Globus pallidus (tissue), 1 donor: ENCODE results near the gene UTP4.

Experiments
- DNase-seq: peaks from one replicate; pipeline ENCODE4 v3.0.0-alpha.2; 2015; ENCODE audit warnings: low spot score

The UTP4 gene

DNA sequence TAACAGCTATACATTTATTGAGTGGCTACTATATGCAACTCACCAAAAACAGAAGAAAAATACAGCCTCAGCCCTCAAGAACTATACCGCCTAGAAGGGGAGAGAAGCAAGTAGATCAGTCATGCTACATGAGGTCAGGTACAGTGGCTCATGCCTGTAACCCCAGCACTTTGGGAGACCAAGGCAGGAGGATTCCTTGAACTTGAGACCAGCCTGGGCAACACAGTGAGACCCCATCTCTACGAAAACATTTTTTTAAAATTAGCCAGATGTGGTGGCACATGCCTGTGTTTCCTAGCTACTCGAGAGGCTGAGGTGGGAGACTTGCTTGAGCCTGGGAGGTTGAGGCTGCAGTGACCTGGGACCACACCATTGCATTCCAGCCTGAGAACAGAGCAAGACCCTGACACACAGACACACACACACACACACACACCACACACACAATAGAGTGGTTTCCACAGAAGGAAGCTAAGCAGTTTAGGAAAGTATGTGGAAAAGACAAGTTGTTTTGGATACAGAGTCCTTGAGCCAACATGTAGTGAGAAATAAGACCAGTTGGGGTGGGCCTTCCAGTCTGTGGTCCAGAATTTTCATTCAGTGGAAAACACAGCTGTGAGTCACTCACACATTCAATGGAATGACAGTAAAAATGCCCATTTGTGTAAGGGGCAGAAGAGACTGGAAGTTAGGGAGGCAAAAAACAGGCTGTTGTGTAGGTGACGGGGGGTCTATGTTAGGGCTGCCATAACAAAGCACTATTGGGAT is 43.8 kb downstream of the UTP4 start:
- no peak for DNase-seq

DNA sequence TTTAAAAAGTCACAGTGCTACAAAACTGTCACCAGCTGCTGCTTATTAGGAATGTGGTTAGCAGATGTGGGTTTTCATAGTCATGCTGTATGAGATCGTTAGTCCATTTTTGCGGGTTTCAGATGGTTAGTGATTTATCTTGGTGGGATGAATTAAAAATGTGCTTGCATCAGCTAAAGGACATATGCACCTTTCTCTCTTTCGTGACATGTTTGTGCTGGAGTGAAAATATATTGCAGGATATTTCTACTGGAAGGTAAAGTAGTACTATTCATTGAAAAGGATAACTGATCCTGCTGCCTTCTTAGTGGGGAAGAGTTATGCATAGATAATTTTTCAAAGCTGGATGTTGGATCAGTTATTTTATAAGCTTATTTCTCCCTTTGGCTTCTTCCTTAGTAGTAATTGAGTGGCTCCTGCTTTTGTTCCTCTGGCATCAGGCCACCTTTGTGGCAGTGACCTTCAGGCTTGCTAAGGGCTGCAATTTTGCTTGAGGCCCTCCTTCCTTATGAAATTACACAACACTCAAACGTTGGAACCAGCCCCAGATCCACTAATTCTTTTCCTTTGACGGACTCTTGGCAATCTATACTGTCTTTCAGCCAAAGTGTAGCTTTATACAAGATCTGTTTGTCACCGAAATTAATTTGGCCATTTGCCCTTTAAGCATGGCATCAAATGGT is 47.0 kb downstream of the UTP4 start:
- peak; percentile 26 for DNase-seq

- no peak for DNase-seq
These were observed 47.5 kb downstream of the UTP4 start for GRCh38 chr16:69180011-69180338.

DNA sequence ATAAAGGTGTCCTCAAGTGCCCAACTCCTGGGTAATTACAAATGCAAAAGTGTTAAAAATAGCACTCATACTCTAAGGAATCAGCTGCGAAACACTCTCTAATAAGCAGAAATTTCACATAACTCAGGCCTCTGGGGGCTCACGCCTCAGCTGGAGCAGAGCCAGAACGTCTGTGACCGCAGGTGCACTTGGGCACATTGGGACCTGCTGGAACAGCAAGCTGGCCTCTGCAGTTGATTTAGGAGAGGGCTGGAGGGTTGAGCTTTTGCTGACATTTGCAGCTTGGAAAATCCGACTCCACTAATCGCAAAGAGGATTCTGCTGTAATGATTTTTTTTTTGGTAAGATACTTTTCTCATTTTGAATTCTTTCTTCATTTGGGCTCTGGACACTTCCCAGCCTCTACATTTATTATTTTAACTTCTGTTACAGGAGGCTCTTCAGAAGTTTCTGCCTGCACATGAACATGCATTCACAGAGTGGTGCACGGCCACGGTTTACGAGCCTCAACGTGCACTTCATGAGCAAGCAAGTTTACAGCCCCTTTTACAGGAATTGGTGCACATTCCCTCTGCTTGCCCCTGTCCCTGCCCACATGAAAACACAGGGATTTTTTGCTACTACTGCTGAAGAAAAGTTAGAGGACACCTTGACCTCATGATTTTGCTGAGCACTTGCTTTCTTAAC is 50.4 kb downstream of the UTP4 start:
- DNase-seq: no peak

DNA sequence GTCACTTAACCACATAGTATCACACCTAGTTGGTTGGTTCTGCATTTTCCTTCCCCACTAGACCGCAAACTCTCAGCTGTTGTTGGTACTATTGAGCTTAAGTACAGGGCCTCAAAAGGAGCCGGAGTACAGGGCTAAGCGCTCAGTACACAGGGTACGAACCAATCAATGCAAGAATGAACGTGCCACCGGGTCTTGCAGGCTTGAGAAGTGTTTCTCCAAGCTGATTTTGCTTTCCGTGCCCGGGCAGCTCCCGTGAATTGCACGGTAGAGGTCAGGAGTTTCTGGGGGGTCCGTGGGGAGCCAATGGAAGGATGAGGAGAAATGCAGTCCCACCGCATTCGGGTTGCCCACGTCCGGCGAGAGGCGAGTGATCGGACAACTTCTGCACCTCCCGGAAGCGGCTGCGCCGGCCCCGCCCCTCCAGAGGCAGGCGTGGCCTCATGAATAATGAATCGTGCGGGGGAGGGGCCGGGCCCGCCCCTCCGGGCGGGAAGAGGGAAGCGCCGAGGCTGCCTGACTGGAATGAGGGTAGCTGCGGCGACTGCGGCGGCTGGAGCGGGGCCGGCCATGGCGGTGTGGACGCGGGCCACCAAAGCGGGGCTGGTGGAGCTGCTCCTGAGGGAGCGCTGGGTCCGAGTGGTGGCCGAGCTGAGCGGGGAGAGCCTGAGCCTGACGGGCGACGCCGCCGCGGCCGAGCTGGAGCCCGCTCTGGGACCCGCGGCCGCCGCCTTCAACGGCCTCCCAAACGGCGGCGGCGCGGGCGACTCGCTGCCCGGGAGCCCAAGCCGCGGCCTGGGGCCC is 54.4 kb downstream of the UTP4 start, which contains the start of gene SNTB2:
SNTB2 (plus strand) TSS at position 523 of the 804 bp plus-strand sequence; CDS start at position 526, 3 bp downstream.
- peak; percentile 89 for DNase-seq

DNA sequence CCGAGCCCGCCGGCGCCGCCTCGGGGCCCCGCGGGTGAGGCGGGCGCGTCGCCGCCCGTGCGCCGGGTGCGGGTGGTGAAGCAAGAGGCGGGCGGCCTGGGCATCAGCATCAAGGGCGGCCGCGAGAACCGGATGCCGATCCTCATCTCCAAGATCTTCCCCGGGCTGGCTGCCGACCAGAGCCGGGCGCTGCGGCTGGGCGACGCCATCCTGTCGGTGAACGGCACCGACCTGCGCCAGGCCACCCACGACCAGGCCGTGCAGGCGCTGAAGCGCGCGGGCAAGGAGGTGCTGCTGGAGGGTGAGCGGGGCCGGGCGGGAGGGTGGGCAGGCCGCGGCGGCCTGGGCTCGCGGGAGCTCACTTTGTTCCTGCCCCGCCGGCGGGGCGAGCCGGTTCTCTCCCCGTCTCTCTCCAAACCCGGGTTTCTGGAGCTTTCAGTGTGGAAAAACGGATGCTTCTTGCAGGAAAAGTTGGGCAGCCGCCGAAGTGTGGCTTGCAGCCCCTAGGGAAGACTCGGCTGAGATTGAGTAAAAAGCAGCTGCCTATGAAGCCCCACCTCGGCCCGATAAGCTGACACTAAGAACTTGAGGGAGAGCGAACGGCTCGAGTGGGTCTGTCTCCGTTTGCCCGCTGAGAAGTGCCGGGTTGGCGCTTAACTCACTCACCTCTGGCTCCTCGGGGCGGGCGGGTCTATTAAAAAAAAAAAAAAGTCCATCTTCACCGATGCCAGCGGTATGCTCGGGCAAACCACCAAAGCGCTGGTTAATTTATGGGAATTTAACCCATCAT is 55.2 kb downstream of the UTP4 start:
- DNase-seq: peak; percentile 34

DNA sequence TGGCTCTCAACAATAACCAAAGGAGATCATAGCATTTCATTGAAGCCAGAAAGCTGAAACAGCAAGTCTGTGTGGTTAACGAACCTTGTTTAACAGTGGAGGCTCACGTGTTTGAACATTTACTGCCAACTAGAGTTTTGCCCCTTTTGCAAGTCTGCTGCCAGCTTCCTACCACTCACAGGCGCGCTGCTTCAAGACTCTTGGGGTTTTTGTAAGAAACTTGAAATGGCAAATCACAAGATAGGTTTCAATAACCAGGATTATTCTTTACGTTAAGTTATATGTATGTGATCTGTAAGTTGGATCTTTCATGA is 55.7 kb downstream of the UTP4 start:
- DNase-seq: peak; percentile 33

DNA sequence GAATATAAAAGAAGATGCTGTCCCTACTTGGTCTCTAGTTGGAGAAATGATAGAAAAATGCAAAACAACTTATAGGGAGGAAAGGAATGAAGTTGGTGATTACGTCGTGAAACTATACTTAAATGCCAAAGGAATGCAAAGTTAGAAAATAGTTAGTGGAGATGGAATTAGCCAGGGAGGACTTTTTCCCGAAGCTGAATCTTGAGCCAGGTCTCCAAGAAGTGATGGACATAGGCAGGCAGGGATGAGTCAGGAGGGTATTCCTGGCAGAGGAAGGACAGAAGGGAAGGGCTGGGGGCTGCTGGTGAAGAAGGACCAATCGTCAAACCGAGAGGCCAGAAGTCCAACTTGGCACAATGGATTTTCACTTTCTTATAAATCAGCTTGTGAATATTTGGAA is 56.3 kb downstream of the UTP4 start:
- DNase-seq: no peak

DNA sequence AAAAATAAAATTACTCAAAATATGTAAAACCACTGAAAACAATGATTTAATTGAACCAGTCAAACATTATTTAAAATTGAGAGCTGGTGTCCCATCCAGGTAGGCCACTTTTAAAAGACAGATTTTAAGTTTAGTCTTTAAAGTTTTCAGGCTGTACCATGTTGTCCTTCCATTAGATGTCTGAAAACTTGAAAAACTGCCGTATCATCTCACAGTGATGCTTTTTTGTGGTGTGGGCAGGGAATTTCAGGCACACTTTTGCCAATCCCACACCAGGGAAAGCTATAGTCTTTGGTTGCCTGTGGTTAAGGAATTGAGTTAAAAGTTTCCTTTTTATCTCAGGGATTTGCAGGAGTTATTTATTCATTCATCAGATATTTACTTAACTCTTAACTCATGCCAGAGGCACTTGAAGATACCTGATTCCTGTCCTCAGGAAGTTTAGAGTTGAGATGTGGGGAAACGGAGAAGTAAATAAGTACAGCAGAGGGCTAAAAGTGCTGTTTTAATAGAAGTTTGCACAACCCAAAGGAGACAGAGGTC is 57.7 kb downstream of the UTP4 start:
- no peak for DNase-seq

DNA sequence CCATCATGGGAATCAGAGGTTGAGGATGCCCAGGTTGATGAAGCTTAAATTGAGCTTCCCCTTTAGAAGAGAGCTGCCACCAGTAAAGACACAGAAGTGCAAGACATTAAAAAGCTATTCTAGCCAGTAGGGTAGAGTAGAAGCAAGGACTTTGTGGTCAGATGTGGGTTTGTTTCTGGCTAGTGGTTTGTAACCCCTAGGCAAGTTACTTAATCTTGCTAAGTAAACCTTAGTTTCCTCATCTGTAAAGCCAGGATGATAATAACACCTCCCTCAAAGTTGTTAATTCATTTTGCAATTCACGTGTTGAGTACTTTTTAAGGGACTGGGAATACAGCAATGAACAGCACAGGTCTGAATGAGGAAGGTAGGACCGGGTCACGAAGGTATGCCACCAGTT is 58.1 kb downstream of the UTP4 start:
- no peak for DNase-seq

- no peak for DNase-seq
These were observed 58.7 kb downstream of the UTP4 start for GRCh38 chr16:69191136-69191535.

DNA sequence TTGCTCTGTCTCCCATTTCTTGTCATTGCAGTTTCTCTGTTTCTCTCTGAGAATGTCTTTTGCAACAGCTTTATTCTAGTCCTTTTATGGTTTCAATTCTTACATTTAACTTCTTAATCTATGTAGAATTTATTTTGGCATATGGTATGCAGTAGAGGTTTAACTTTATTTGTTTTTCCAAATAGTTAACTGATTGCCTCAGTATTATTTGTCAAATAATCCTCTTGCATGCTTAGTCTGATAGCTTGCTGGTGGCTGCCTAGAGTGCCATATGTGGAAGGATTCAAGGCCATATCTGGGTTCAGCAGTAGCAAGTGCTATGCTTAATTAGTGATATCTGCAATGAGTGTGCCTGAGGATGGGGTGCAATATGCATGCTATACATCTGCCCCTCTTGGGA is 61.4 kb downstream of the UTP4 start:
- no peak for DNase-seq

GRCh38 chr16:69194488-69194887 is 62.0 kb downstream of the UTP4 start:
- no peak for DNase-seq

- no peak for DNase-seq
These were observed 63.0 kb downstream of the UTP4 start for GRCh38 chr16:69195369-69196029.

GRCh38 chr16:69197573-69197972 is 65.1 kb downstream of the UTP4 start:
- DNase-seq: no peak

GRCh38 chr16:69199382-69199781 is 66.9 kb downstream of the UTP4 start:
- DNase-seq: no peak

DNA sequence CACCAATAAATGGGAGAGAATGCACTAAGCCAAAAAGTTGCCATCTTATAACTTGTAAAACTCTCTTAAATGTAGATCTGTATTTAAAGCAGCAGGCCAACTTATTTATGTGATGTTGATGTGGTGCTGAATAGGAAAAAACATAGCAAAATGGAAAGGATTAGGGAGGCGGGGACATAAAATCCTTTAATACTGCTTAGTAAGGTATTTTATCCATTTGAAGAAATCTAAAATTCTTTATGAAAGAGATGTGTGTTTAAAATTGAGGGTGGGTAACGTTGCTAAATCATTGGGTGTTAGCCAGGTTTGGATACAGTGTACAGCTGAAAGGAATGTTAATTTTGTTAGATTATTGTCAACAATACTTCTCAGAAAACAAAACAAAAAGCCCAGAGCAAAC is 68.8 kb downstream of the UTP4 start:
- no peak for DNase-seq

GRCh38 chr16:69201787-69202186 is 69.3 kb downstream of the UTP4 start:
- no peak for DNase-seq

GRCh38 chr16:69204172-69204571 is 71.7 kb downstream of the UTP4 start:
- no peak for DNase-seq

DNA sequence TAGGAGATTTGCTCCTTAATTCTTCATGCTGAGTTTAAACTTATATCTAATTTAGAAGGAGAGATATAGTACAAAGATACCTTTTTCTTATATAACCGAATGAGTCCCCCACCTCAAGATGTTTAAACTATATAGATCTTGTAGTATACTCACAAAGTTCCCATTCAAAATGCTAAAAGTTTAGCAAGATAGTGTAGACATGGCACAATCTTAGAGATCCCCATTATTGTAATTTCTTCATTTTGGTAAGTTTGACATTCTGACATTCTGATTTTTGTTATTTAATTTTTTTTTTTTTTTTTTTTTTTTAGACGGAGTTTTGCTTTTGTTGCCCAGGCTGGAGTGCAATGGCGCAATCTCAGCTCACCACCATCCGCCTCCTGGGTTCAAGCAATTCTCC is 77.3 kb downstream of the UTP4 start:
- DNase-seq: no peak

- no peak for DNase-seq
These were observed 85.0 kb downstream of the UTP4 start for GRCh38 chr16:69217433-69217832.
